Endothelial cell (in vitro differentiated cells): Measurements from ENCODE around the gene AP1B1. TPM values are rescaled to one million over a fixed set of nuclear protein-coding genes. Genes with fewer than 3 reads are reported as not detected.

Source experiments
- DNase-seq: peaks from one replicate; pipeline ENCODE4 v3.0.0; 2021; ENCODE audit warnings: low spot score
- H3K27ac Mint-ChIP-seq: one replicate; pipeline ENCODE4 v1.8.0; 2021; ENCODE audit warnings: mixed read lengths, inconsistent platforms; ENCODE audit not compliant: unreplicated experiment
- H3K27me3 Mint-ChIP-seq: one replicate; pipeline ENCODE4 v1.8.0; 2021; ENCODE audit warnings: mild to moderate bottlenecking, moderate library complexity, mixed read lengths, inconsistent platforms; ENCODE audit not compliant: unreplicated experiment
- H3K36me3 Mint-ChIP-seq: one replicate; pipeline ENCODE4 v1.8.0; 2021; ENCODE audit warnings: mild to moderate bottlenecking, low read depth, mixed read lengths, inconsistent platforms; ENCODE audit not compliant: unreplicated experiment
- H3K4me1 Mint-ChIP-seq: one replicate; pipeline ENCODE4 v1.8.0; 2021; ENCODE audit warnings: mild to moderate bottlenecking, mixed read lengths, inconsistent platforms; ENCODE audit not compliant: unreplicated experiment
- H3K4me3 Mint-ChIP-seq: one replicate; pipeline ENCODE4 v1.8.0; 2021; ENCODE audit warnings: mild to moderate bottlenecking, mixed read lengths, inconsistent platforms; ENCODE audit not compliant: unreplicated experiment
- H3K9me3 Mint-ChIP-seq: one replicate; pipeline ENCODE4 v1.8.0; 2021; ENCODE audit warnings: mixed read lengths, inconsistent platforms; ENCODE audit not compliant: unreplicated experiment
- total RNA-seq: library from RNA; stranded (reverse); fragmentation: NEBNext Ultra II Directional; extraction: Animal tissue kit (Norgen Biotek cat#: 25700); gene quantifications from one replicate; pipeline ENCODE4 v1.2.1, GENCODE V29; 2021; ENCODE audit not compliant: unreplicated experiment
- TF ChIP-seq, protein P1 (sequence below): fragments of 200-600 bp; sonication (generic); IDR thresholded peaks from one replicate; pipeline ENCODE4 v1.5.0; 2021; ENCODE audit warnings: antibody characterized with exemption; ENCODE audit not compliant: unreplicated experiment

Gene AP1B1
- total RNA-seq, 1 donor from 2014 or later = 316 TPM

DNA sequence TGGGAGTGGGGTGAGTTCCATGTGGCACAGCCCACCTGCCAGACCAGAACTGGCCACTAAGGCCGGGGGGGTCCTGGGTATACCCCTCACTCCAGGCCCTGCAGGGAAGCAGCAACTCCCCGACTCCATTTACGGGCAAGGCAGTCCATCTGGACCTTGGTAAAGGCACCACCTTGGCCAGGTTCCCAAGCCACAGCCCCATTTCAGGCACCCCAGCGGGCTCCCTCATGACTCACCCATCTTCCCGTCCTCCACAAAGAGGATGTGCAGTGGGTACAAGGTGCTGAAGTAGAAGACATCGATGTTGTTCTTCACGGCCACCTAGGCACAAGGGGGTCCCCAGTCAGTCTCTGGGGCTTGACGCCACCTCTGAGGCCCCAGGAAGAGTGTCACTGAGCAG, 57.2 kb downstream of the AP1B1 start:
- Mint-ChIP-seq H3K27me3 (peaks cover 10% of the 10 kb centered on the region), H3K9me3 (no peaks in the 10 kb centered on the region), H3K4me1 (peaks cover 14% of the 10 kb centered on the region), H3K36me3 (peaks cover 31% of the 10 kb centered on the region), H3K27ac (no peak overlapping the region), H3K4me3 (no peak overlapping the region)
- TF ChIP-seq, protein P1, sequence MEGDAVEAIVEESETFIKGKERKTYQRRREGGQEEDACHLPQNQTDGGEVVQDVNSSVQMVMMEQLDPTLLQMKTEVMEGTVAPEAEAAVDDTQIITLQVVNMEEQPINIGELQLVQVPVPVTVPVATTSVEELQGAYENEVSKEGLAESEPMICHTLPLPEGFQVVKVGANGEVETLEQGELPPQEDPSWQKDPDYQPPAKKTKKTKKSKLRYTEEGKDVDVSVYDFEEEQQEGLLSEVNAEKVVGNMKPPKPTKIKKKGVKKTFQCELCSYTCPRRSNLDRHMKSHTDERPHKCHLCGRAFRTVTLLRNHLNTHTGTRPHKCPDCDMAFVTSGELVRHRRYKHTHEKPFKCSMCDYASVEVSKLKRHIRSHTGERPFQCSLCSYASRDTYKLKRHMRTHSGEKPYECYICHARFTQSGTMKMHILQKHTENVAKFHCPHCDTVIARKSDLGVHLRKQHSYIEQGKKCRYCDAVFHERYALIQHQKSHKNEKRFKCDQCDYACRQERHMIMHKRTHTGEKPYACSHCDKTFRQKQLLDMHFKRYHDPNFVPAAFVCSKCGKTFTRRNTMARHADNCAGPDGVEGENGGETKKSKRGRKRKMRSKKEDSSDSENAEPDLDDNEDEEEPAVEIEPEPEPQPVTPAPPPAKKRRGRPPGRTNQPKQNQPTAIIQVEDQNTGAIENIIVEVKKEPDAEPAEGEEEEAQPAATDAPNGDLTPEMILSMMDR = no peak
- no peak for DNase-seq

DNA sequence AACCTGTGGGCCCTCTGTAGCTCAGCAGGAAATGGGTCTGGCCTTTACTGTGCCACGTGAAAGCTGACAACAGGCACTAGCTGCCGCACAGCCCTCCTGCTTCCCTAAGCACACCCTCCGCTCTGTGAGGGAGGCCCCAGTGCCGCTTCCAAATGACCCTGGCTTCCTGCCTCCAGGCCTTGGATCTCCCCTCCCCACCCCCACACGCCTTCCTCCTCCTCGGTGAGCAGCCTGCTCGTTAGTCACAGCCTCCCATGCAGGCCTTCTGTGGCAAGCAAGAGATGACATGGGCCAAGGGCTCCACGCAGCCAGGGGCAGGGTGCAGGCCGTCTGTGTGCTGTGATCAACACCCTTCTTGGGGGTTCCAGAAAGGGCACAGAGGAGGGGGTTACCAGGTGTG, 57.6 kb downstream of the AP1B1 start:
- H3K9me3 Mint-ChIP-seq = no peaks in the 10 kb centered on the region
- no peak overlapping the region for H3K27ac Mint-ChIP-seq
- H3K4me3 Mint-ChIP-seq = peak overlapping the region; percentile 4
- peaks cover 27% of the 10 kb centered on the region for H3K36me3 Mint-ChIP-seq
- H3K4me1 Mint-ChIP-seq = peaks cover 14% of the 10 kb centered on the region
- peaks cover 9% of the 10 kb centered on the region for H3K27me3 Mint-ChIP-seq
- peak; percentile 50 for DNase-seq
- TF ChIP-seq, protein P1 = no peak

DNA sequence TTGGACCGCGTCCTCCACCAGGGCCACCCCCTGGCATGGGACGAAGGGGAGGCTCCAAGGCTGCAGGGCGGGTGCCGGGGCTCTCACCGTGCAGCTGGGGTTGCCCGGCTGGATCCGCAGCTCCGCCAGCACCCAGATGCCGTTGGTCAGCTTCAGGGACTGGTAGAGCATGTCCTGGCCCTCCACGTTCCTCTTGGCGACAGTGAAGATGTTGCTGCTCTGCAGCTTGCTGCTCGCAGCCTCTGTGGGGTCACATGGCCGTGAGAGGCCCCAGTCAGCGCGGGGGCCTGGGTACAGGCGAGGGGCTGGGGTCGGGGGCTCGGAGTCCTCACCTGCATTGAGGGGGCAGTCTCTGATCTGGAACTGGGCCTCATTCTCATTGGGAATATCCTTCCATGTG, 58.1 kb downstream of the AP1B1 start:
- Mint-ChIP-seq H3K4me1 (peaks cover 14% of the 10 kb centered on the region), H3K27me3 (peaks cover 9% of the 10 kb centered on the region), H3K36me3 (peaks cover 24% of the 10 kb centered on the region), H3K27ac (no peak overlapping the region), H3K4me3 (peak overlapping the region; percentile 4), H3K9me3 (no peaks in the 10 kb centered on the region)
- TF ChIP-seq, protein P1 = no peak
- no peak for DNase-seq

DNA sequence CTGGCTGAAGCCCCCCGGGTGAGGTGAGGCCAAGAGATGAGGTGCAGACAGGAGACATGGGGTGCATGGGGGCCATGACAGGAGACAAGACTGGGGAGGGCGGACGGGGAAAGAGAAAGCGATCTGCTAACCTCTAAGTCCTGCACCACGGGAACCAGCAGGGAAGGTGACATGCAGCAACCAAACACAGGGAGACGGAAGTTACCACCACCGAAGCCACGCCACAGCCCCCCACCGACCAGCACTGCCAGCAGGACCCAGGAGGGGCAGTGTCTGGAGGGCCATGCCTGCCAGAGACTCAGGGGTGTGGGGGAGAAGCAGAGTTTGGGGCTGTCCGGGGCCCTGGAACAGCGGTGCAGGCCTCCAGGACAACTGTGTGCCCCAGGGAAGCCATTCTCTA, 58.8 kb downstream of the AP1B1 start:
- Mint-ChIP-seq H3K27ac (no peak overlapping the region), H3K4me1 (peaks cover 14% of the 10 kb centered on the region), H3K36me3 (peaks cover 27% of the 10 kb centered on the region), H3K9me3 (no peaks in the 10 kb centered on the region), H3K27me3 (peaks cover 13% of the 10 kb centered on the region), H3K4me3 (peak overlapping the region; percentile 77)
- no peak for DNase-seq
- TF ChIP-seq, protein P1 = no peak

DNA sequence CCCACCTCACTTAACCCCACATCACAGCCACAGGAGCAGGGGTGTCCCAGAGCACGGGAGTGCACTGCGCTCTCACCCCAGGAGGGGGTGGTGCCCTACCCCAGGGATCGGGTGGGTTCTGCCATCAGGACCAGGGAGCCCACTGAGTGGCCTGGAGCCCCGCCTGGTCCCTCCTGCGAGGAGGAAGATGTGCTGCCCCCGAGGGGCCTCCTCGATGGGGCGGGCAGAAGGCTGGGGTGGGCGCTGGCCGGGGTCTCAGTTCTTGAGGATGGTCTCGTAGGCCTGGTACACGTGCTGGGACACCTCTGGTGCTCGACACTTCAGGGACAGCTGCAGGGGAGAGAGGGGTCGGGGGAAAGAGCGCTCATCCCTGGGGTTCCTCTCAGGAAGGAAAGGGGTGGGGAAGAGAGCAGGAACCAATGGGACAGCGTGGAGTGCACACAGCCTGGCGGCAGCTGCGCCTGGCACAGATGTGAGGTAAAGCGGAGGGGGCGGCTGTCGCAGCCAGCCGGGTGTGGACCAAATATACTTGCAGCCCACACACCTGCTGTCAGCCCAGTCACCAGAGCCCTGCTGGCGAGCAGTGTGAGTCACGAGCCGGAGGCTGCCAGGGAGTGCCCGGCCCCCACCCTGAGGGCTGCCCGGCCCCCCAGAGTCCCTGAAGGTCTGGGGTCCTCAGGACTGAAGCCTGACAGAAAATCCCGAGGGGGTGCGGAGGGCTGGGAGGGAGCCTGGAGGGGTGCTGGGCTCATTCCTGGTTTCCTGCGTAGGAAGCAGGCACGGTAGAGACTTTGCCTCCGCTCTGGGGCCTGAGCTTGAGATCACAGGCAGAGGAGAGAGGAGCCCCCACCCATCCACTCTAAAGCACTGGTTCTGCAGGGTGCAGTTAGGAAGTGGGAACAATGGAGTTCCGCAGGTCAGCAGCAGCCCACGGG, 59.5 kb downstream of the AP1B1 start:
- peaks cover 14% of the 10 kb centered on the region for H3K4me1 Mint-ChIP-seq
- no peaks in the 10 kb centered on the region for H3K9me3 Mint-ChIP-seq
- H3K27me3 Mint-ChIP-seq = peaks cover 17% of the 10 kb centered on the region
- no peak overlapping the region for H3K27ac Mint-ChIP-seq
- no peak for DNase-seq
- peaks cover 30% of the 10 kb centered on the region for H3K36me3 Mint-ChIP-seq
- H3K4me3 Mint-ChIP-seq = peak overlapping the region; percentile 77
- TF ChIP-seq, protein P1 = no peak
